HG02623 (cell line): ENCODE results near the gene MYO16.

ENCODE experiments used
- ATAC-seq: cut with Tn5 transposase; IDR thresholded peaks from one replicate; pipeline ENCODE4 v1.9.1; 2021; ENCODE audit warnings: moderate library complexity; ENCODE audit not compliant: unreplicated experiment

Gene MYO16

GRCh38 chr13:108789476-108789875 lies 160.1 kb downstream of the MYO16 start:
- ATAC-seq = no peak

DNA sequence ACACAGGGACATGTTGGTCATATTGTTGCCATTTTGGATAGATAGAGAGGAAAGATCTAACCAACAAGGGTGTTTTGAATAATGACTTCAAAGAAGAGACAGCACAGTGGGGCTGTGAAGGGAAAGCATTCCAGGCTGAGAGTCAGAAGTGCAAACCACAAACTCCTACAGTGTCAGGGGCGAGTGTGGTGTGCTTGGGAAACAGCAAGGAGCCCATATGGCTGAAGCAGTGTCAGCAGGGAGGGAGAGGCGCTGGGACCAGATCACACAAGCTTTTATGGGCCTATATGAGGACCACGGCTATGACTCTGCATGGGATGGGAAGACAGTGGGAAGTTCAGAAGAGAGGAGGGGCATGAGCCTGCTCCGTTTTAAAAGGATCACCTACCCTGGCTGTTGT lies 166.4 kb downstream of the MYO16 start:
- no peak for ATAC-seq

- no peak for ATAC-seq
Observed at GRCh38 chr13:108797354-108797753, 167.9 kb downstream of the MYO16 start.

DNA sequence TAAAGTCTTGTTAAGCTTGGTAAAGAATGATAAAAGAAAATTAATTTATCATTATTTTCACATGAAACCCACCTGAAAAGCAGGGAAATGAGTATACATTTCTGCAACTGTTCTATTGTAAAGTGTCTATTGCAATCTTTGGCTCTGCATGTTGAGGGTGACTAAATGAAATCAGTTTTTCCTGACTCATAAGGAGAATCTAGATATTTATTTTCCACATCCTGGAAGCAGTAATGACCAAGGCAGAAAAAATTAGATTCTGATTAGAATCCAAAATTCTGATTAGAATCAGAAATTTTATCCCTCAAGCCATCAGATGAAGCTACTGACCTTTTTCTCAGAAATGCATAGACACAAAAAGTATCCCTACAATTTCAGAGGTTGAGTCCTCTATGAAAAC lies 178.4 kb downstream of the MYO16 start:
- no peak for ATAC-seq

DNA sequence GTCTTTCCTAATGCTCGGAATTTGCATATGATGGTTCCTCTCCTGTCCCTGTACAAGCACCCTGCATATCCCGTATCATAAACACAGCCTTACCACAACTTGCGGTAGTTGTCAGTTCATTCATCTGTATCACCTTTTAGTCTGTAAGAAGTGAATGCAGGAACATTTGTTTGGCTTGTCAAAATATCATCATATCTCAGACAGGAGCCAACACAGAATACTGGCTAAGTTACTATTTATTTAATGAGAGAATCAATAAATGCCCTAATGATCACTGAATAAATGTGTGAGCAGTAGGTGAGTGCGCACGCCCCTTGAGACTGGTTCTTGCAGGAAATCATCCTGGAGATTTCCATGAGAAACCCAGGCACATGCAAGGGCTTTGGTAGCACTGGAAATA lies 182.8 kb downstream of the MYO16 start:
- no peak for ATAC-seq

GRCh38 chr13:108812661-108813060 lies 183.2 kb downstream of the MYO16 start:
- ATAC-seq = no peak

DNA sequence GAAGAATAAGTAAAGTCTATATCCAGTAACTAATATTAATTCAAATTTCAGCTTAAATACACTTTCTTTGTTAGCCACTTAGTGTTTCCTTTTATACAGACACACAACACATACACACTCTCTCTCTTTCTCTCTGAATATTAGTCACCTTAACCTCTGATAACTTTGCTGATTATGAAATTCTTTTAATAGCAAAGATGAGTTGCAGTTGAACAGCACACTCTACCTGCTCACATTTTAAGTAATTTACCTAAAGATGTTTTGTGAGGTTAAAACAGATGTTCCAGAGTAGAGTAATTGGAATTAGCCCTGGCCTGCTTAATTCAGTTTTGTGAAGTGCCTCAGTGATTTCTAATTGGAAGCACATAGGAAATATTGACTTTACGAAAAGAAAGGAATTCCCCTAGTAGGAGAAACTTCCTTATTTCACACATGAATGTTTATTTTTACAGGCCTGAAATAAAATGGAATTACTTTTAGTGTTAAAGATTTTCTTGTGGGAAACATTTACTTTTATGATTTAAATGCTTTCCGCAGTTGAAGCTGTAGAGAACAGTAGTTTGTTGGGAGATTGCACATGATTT lies 184.3 kb downstream of the MYO16 start:
- ATAC-seq = no peak

DNA sequence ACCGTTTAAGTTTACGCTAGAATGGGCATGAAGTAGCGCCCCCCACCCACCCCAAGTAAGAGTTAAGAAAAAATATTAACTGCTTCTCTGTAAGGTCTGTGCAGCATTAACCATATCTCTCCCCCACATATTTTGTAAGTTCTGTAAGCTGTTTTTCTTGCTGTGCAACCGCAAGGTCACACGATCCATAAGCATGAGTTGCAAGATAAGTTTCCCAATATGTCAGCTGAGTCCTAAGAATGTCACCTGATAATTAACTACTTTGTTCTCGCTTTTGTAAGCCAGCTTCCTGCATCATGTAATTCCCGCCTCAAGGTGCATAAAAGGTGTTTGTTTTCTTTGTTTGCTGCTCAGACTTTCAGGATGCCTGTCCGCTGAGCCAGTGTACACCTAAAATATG lies 187.0 kb downstream of the MYO16 start:
- ATAC-seq = no peak

GRCh38 chr13:108827646-108828045 lies 198.2 kb downstream of the MYO16 start:
- ATAC-seq = no peak

DNA sequence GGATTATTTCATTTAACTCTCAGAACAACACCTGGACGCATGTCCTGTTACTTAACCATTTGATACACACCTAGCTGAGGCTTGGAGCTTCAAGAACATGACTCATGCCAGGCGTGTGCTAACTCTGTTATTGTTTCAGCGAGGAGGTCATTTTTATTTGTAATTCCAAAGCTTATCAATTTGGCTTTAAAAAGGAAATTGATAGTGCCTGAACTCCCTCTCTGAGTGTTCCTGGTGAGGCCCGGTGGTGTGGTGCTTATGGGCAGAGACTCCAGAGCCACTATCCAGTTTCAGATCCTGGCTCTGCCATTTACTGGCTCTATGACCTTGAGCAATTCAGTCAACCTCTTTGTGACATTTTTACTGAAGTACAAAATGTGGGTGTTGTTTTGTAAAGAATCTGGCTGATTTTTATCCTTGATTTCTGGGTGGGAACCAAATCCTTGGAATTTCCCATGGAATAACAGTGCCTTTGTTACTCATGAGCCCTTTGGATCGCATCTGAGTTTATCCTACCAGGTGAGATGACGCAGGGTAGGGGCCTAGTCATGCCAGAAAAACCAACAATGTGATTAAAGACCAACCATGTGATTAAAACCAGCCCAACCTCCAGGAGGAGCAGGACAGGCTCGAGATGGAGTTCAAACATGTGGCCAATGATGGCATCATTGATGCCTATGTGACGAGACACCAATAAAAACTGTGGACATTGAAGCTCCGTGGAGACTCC lies 198.8 kb downstream of the MYO16 start:
- ATAC-seq = no peak

DNA sequence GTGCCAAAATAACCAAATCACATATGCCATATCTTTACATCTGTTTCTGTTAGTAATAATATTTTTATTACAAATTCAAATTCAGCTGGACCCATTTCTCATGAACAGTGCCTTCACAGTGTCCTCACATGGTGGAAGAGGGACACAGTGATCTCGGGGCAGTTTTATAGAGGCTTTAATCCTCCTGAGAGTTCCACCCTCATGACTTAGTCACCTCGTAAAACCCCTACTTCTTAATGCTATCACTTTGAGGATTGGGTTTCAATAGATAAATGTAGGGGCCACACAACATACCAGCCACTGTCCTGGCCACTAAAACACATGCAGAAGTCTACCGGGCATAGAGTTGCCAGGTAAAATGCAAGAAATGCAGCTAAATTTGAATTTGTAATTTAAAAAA lies 201.5 kb downstream of the MYO16 start:
- no peak for ATAC-seq

DNA sequence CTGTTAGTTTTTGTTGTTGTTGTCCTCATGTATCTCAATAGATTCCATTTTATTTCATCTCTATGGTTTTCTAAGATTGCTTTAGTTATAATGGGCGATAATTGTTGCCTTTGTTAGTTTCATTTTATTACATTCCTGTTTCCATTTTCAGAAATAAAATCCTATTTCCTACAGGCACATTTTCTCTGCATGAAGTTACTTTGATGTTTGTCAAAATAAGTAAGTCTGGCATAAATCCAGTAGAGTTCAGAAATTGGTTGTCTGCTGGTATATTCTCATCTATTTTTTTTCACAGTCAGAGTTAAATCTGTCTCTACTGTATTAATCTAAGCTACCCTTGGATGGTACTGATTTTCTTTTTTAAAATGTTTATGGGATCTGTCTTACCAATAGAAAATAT lies 204.1 kb downstream of the MYO16 start:
- no peak for ATAC-seq

GRCh38 chr13:108834193-108834592 lies 204.8 kb downstream of the MYO16 start:
- ATAC-seq = no peak

GRCh38 chr13:108835083-108835482 lies 205.7 kb downstream of the MYO16 start:
- no peak for ATAC-seq

DNA sequence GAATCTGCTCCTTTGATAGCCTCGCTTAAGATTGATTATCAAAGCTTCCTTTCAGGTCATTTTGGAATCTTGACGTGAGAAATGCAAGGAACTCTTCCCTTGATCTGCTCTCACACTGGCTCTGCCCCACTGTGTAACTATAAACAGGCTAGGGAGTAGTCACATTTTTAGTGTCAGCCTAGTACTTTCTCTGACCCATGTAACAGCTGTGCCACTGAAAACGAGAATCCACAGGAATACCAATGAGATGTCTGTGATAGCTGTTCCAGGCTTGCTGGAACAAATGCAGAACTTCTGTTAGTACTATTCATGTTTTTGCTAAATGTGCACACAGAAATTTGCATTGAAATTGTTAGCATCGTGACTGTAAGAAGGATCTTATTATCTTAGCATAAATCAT lies 221.3 kb downstream of the MYO16 start:
- no peak for ATAC-seq

DNA sequence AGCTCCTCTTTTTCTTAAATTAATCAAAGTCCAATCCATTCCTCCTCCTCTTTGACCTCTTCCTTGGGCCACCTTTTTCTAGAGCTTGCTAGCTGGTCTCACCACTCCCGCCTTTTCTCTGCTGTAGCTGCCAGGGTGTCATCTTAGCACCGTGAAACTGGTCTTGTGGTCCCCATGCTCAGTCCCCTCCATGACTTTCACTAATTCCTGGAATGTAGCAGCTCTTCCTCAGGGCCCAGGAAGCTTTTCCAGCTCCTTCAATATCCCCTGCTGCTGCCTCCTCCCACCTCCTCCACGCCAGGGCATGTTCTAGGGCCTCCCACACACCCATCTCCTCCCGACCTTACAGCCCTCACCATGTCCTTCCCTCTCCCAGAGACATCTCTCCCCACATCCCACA lies 222.2 kb downstream of the MYO16 start:
- ATAC-seq = no peak

DNA sequence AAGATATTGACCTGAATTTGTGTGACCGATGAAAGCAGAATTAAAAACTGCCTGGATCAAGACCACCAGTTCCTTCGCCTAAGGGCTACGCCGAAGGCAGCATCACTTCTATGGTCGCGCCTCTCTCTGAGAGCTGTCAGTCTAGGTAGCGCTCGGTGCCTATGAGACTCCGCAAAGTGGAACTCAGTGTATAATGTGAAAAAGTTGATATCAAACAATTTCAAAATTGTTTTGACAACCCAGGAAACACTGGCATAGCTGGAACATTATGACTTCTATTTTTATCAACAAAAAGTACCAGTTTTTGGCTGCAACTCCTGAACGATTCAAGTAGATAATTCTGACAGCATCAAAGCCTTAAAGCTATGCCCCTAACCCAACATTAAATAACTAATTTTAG lies 223.6 kb downstream of the MYO16 start:
- no peak for ATAC-seq

GRCh38 chr13:108855737-108856387 lies 226.5 kb downstream of the MYO16 start:
- ATAC-seq = peak; percentile 82

DNA sequence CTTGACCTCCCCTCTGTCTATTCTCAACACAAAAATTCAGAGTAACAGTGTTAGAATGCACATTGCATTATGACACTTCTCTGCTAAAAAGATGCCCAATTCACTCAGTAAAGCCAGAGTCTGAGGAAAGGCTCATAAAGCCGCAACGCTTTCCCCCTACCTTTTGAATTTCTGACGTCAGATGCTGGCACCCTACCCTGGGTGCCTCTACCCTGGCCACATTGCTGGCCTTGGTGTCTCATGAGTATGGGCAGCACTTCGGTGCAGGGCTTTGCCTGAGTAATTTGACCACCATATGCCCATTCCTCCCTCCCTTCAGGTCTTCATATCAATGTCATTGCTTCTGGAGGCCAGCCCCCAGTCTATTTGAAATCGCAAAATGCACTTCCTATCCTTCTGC lies 229.3 kb downstream of the MYO16 start:
- ATAC-seq = no peak

DNA sequence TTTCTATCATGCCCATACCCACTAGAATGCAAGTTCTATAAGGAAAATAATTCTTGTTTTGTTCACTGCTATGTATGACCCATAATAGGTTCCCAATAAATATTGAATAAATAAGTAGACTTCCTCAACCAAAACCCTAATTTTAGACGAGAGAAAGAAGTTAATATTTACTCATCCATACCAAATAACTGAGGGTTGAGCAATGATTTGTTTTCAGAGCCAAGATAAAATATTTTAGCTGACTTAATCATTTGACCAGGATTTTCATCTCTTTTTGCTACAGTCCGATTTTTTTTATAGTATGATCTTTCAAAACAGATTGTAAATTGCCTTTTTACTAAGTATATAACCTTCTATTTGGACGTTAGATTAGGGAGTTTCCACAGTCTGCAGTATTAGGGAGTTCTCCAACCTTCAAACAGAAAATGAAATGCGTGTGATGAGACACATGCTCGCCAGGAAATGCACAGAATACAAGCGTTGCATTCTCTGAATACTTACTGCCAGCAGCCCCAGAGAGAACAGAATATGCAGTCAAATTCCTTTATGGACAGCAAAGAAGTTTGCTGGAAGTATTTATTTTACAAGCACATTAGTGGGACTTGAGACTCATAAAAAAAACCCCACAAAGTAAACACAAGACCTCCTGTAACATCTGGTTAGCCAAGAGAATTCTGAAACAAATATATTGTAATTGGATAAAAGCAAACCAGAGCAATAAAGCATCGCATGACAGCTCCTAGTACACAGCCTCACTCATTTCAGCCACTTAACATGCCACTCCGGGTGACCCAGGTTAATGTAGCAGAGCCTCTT lies 230.0 kb downstream of the MYO16 start:
- no peak for ATAC-seq

GRCh38 chr13:108860418-108860817 lies 231.0 kb downstream of the MYO16 start:
- no peak for ATAC-seq

DNA sequence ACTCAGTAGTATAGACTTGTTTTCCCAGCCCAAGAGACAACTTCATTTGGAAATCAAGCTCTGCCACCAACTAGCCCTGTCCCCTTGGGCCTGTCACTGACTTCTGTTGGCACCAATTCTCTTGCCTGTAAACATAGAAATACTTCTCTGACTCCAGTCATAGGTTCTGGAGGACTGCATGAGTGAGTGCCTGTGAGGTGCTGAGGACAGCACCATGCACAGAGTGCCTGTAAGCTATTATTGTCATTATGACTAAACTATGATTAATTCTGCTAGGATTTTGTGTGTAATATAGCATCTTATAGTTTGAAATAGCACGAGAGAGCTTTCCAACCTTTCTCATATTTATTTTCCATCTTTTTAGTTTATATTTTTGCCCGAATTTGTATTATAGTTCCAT lies 247.9 kb downstream of the MYO16 start:
- no peak for ATAC-seq
